GM10266 (cell line): ENCODE results near the gene TRPC4.
"Not testable (repeated sequence)": the region's sequence is repeated elsewhere in the genome, so short reads cannot be mapped to it uniquely, and the experiment has no call there.

Experiments
- DNase-seq: peaks from one replicate; pipeline ENCODE4 v3.0.0; 2012; ENCODE audit errors: extremely low spot score
- CTCF ChIP-seq: IDR thresholded peaks from 2 replicates; pipeline ENCODE4 v1.5.1; 2012; ENCODE audit warnings: mild to moderate bottlenecking, low read depth; ENCODE audit not compliant: control insufficient read depth, insufficient read depth; ENCODE audit errors: missing control alignments

Gene TRPC4

GRCh38 chr13:37835392-37835791 lies 34.2 kb downstream of the TRPC4 start:
- TF ChIP-seq CTCF, result no peak
- DNase-seq, result no peak

GRCh38 chr13:37833411-37833810 lies 36.2 kb downstream of the TRPC4 start:
- no peak for DNase-seq
- no peak for TF ChIP-seq CTCF

- TF ChIP-seq CTCF, result no peak
- no peak for DNase-seq
Observed at GRCh38 chr13:37816276-37816675, 53.3 kb downstream of the TRPC4 start.

- no peak for TF ChIP-seq CTCF
- no peak for DNase-seq
Observed at GRCh38 chr13:37811441-37811840, 58.1 kb downstream of the TRPC4 start.

- DNase-seq, result no peak
- no peak for TF ChIP-seq CTCF
Observed at GRCh38 chr13:37806666-37807065, 62.9 kb downstream of the TRPC4 start.

- no peak for DNase-seq
- TF ChIP-seq CTCF, result no peak
Observed at GRCh38 chr13:37797631-37798030, 71.9 kb downstream of the TRPC4 start.

GRCh38 chr13:37796795-37797194 lies 72.8 kb downstream of the TRPC4 start:
- not testable (repeated sequence) for DNase-seq

GRCh38 chr13:37795326-37795725 lies 74.2 kb downstream of the TRPC4 start:
- no peak for TF ChIP-seq CTCF
- no peak for DNase-seq
